Calu3 (cell line): ENCODE measurements around the gene RUFY3. TPM values are rescaled to one million over a fixed set of nuclear protein-coding genes. Genes with fewer than 3 reads are reported as not detected.
"Not testable (repeated sequence)": the region's sequence is repeated elsewhere in the genome, so short reads cannot be mapped to it uniquely, and the experiment has no call there.

Experiments
- BruUV-seq: library from RNA; stranded (reverse); fragments of 400-500 nt; replicated peaks from 2 replicates; lab custom pipeline; 2021; lab: Mats Ljungman, UMichigan
- CTCF ChIA-PET: fragments of 300-600 bp; sonication (Branson Sonifier 250); formaldehyde crosslinking; loops from one replicate; lab custom pipeline; 2022; ENCODE audit warnings: antibody characterized with exemption; lab: Charles Lee
- DNase-seq: peaks from one replicate; pipeline ENCODE4 v3.0.0; 2022
- H3K27ac Mint-ChIP-seq: one replicate; pipeline ENCODE4 v1.8.0; 2022; ENCODE audit warnings: mixed read lengths; ENCODE audit not compliant: unreplicated experiment
- H3K27me3 Mint-ChIP-seq: one replicate; pipeline ENCODE4 v1.8.0; 2022; ENCODE audit warnings: mixed read lengths; ENCODE audit not compliant: unreplicated experiment
- H3K36me3 Mint-ChIP-seq: one replicate; pipeline ENCODE4 v1.8.0; 2022; ENCODE audit warnings: mild to moderate bottlenecking, moderate library complexity, mixed read lengths; ENCODE audit not compliant: insufficient read depth, unreplicated experiment
- H3K4me1 Mint-ChIP-seq: one replicate; pipeline ENCODE4 v1.8.0; 2022; ENCODE audit warnings: mild to moderate bottlenecking, low read depth, mixed read lengths; ENCODE audit not compliant: unreplicated experiment
- H3K4me3 Mint-ChIP-seq: one replicate; pipeline ENCODE4 v1.8.0; 2022; ENCODE audit warnings: mild to moderate bottlenecking, low read depth, moderate library complexity, mixed read lengths; ENCODE audit not compliant: unreplicated experiment
- H3K9me3 Mint-ChIP-seq: one replicate; pipeline ENCODE4 v1.8.0; 2022; ENCODE audit warnings: low read depth, mixed read lengths; ENCODE audit not compliant: unreplicated experiment
- intact Hi-C: fragments of 100-400 bp; cut with micrococcal nuclease; formaldehyde crosslinking; loops from one replicate; pipeline ENCODE4 v1.10.0; 2022; ENCODE audit not compliant: unreplicated experiment
- total RNA-seq: library from RNA; stranded (reverse); gene quantifications from 2 replicates; pipeline ENCODE4 v1.2.3, GENCODE V29; 2022
- TF ChIP-seq, protein P1 (sequence below): fragments of 200-600 bp; IDR thresholded peaks from one replicate; pipeline ENCODE4 v1.8.0; 2022; ENCODE audit warnings: antibody characterized with exemption; ENCODE audit not compliant: unreplicated experiment

The RUFY3 gene
- total RNA-seq, 1 experiment from 2014 or later = 25.8 TPM

GRCh38 chr4:70678383-70678999, 43.3 kb upstream of the RUFY3 start:
- no peaks in the 10 kb centered on the region for H3K36me3 Mint-ChIP-seq
- DNase-seq = no peak
- no TSS peak for BruUV-seq
- H3K4me3 Mint-ChIP-seq = no peak overlapping the region
- CTCF ChIA-PET = no interaction called here
- TF ChIP-seq, protein P1, sequence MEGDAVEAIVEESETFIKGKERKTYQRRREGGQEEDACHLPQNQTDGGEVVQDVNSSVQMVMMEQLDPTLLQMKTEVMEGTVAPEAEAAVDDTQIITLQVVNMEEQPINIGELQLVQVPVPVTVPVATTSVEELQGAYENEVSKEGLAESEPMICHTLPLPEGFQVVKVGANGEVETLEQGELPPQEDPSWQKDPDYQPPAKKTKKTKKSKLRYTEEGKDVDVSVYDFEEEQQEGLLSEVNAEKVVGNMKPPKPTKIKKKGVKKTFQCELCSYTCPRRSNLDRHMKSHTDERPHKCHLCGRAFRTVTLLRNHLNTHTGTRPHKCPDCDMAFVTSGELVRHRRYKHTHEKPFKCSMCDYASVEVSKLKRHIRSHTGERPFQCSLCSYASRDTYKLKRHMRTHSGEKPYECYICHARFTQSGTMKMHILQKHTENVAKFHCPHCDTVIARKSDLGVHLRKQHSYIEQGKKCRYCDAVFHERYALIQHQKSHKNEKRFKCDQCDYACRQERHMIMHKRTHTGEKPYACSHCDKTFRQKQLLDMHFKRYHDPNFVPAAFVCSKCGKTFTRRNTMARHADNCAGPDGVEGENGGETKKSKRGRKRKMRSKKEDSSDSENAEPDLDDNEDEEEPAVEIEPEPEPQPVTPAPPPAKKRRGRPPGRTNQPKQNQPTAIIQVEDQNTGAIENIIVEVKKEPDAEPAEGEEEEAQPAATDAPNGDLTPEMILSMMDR = no peak
- H3K4me1 Mint-ChIP-seq = no peaks in the 10 kb centered on the region
- intact Hi-C loops = no loop called here
- no peak overlapping the region for H3K27ac Mint-ChIP-seq
- no peaks in the 10 kb centered on the region for H3K27me3 Mint-ChIP-seq
- no peaks in the 10 kb centered on the region for H3K9me3 Mint-ChIP-seq

DNA sequence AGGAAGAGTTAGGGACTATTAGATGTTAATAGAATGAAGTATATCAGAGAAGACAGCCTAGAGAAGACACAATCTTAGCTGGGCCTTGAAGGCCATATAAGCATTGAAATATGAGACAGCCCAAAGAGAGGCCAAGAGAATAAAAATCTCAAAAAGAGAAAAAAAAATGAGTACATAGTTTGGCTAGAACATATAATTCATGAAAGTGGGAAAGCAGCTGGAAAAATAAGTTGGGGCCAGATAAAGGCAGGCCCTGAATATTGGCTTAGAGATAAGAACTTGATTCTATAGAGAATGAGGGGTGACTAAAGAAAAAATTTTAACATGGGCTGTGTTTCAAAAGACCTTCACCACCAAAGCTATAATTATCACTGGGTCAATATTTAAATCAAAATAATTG, 40.8 kb upstream of the RUFY3 start:
- H3K36me3 Mint-ChIP-seq = no peaks in the 10 kb centered on the region
- DNase-seq = no peak
- TF ChIP-seq, protein P1 = no peak
- no peak overlapping the region for H3K27ac Mint-ChIP-seq
- no peak overlapping the region for H3K4me3 Mint-ChIP-seq
- H3K27me3 Mint-ChIP-seq = no peaks in the 10 kb centered on the region
- no peaks in the 10 kb centered on the region for H3K9me3 Mint-ChIP-seq
- intact Hi-C loops = no loop called here
- BruUV-seq = no TSS peak
- CTCF ChIA-PET = no interaction called here
- no peaks in the 10 kb centered on the region for H3K4me1 Mint-ChIP-seq

DNA sequence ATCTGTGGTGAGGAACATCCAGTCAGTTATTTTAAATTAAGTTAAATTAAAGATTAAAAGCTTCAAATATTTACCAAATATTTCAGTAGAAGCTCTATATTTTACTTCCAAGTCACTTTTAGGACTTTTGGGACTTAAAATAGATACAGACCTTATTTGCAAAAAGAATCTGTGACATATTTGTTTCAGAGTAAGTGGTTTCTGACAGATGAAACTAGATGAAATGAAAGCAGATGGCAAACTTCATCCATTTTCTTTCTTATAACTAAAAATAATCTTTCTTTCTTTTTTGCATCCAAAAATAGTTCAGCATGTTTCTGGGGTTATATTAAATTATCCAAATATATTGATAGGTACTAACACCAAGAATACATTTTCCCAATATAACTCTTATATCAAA, 40.1 kb upstream of the RUFY3 start:
- Mint-ChIP-seq H3K27ac (no peak overlapping the region), H3K36me3 (no peaks in the 10 kb centered on the region), H3K9me3 (no peaks in the 10 kb centered on the region), H3K4me1 (no peaks in the 10 kb centered on the region), H3K27me3 (no peaks in the 10 kb centered on the region), H3K4me3 (no peak overlapping the region)
- no peak for DNase-seq
- TF ChIP-seq, protein P1 = no peak
- CTCF ChIA-PET = no interaction called here
- no TSS peak for BruUV-seq
- intact Hi-C loops = no loop called here

GRCh38 chr4:70682142-70682541, 39.6 kb upstream of the RUFY3 start:
- H3K27ac Mint-ChIP-seq, intact Hi-C loops, DNase-seq, CTCF ChIA-PET, H3K36me3 Mint-ChIP-seq, H3K4me3 Mint-ChIP-seq, BruUV-seq, H3K27me3 Mint-ChIP-seq, H3K9me3 Mint-ChIP-seq, H3K4me1 Mint-ChIP-seq: not testable (repeated sequence)

GRCh38 chr4:70687392-70687791, 34.4 kb upstream of the RUFY3 start:
- H3K36me3 Mint-ChIP-seq = peaks cover 35% of the 10 kb centered on the region
- CTCF ChIA-PET = no interaction called here
- no TSS peak for BruUV-seq
- TF ChIP-seq, protein P1 = no peak
- H3K9me3 Mint-ChIP-seq = no peaks in the 10 kb centered on the region
- DNase-seq = no peak
- H3K4me1 Mint-ChIP-seq = peaks cover 13% of the 10 kb centered on the region
- no peaks in the 10 kb centered on the region for H3K27me3 Mint-ChIP-seq
- H3K27ac Mint-ChIP-seq = peak overlapping the region; percentile 84
- peak overlapping the region; percentile 90 for H3K4me3 Mint-ChIP-seq
- intact Hi-C loops = loop anchor here (5.0 kb wide), 1 partner anchor 85 kb away; no protein-coding TSS in a partner anchor
